C4-2B (cell line): ENCODE results near the gene GGT6.
"Not testable (repeated sequence)": the region's sequence is repeated elsewhere in the genome, so short reads cannot be mapped to it uniquely, and the experiment has no call there.

Source experiments
- H3K27ac ChIP-seq: fragments of 450-650 bp; 2 replicates; pipeline ENCODE4 v1.5.1; 2017
- CTCF ChIP-seq: fragments of 450-650 bp; conservative IDR thresholded peaks from 2 replicates; pipeline ENCODE4 v1.5.1; 2017; ENCODE audit warnings: mild to moderate bottlenecking
- ZFX ChIP-seq: fragments of 450-650 bp; IDR thresholded peaks from 2 replicates; pipeline ENCODE4 v1.6.1; 2017

Gene GGT6

GRCh38 chr17:4560421-4560820 is at the start of gene GGT6:
TSS of gene GGT6 (minus strand) at chr17:4560577. CDS start at chr17:4560521, 56 bp downstream.
- TF ChIP-seq CTCF: no peak
- TF ChIP-seq ZFX: no peak

GRCh38 chr17:4610162-4610561 is 49.8 kb upstream of the GGT6 start:
- no peak overlapping the region for H3K27ac ChIP-seq
- no peak for TF ChIP-seq ZFX
- TF ChIP-seq CTCF: no peak

More at GRCh38 chr17:4560421-4560820, at the start of gene GGT6:
- H3K27ac ChIP-seq: no peak within 1 kb of the TSS

GRCh38 chr17:4609761-4610160 is 49.4 kb upstream of the GGT6 start:
- H3K27ac ChIP-seq: no peak overlapping the region
- TF ChIP-seq ZFX (no peak), CTCF (no peak)

GRCh38 chr17:4607773-4608187 is 47.4 kb upstream of the GGT6 start:
- H3K27ac ChIP-seq: no peak overlapping the region
- TF ChIP-seq CTCF (no peak), ZFX (no peak)

GRCh38 chr17:4607261-4607741 is 46.9 kb upstream of the GGT6 start:
- TF ChIP-seq CTCF (no peak), ZFX (no peak)
- no peak overlapping the region for H3K27ac ChIP-seq

GRCh38 chr17:4605826-4606225 is 45.4 kb upstream of the GGT6 start:
- no peak for TF ChIP-seq ZFX
- no peak for TF ChIP-seq CTCF
- no peak overlapping the region for H3K27ac ChIP-seq

GRCh38 chr17:4604736-4605135 is 44.4 kb upstream of the GGT6 start:
- not testable (repeated sequence) for H3K27ac ChIP-seq

- no peak for TF ChIP-seq CTCF
- TF ChIP-seq ZFX: no peak
- H3K27ac ChIP-seq: no peak overlapping the region
Measured at GRCh38 chr17:4604111-4604644, 43.8 kb upstream of the GGT6 start.
